Ishikawa (cell line): ENCODE data around the gene ANAPC2.

ENCODE experiments used
- CREB1 ChIP-seq: IDR thresholded peaks from 2 replicates; pipeline ENCODE4 v1.6.1; 2012; ENCODE audit warnings: low read depth
- EP300 ChIP-seq: IDR thresholded peaks from 2 replicates; pipeline ENCODE4 v1.6.1; 2012; ENCODE audit warnings: borderline replicate concordance
- FOXM1 ChIP-seq: IDR thresholded peaks from 2 replicates; pipeline ENCODE4 v1.6.1; 2012; ENCODE audit warnings: low read depth, borderline replicate concordance
- MAX ChIP-seq: IDR thresholded peaks from 2 replicates; pipeline ENCODE4 v1.6.1; 2012
- REST ChIP-seq: IDR thresholded peaks from 2 replicates; pipeline ENCODE4 v1.6.1; 2012; ENCODE audit warnings: low read depth, mild to moderate bottlenecking
- TAF1 ChIP-seq: IDR thresholded peaks from 2 replicates; pipeline ENCODE4 v1.6.1; 2012; ENCODE audit warnings: low read depth, mild to moderate bottlenecking
- YY1 ChIP-seq: IDR thresholded peaks from 2 replicates; pipeline ENCODE4 v1.6.1; 2012; ENCODE audit warnings: low read depth
- ZBTB7A ChIP-seq: IDR thresholded peaks from 2 replicates; pipeline ENCODE4 v1.6.1; 2012; ENCODE audit warnings: low read depth

- TF ChIP-seq EP300 (no peak), YY1 (no peak), TAF1 (no peak), ZBTB7A (no peak), MAX (no peak), CREB1 (no peak), FOXM1 (no peak), REST (no peak)
Observed at GRCh38 chr9:137231372-137232039, 43.1 kb upstream of the ANAPC2 start.
